Muscle of leg (tissue), 16 donors: ENCODE measurements around the gene HK2. TPM values are rescaled to one million over a fixed set of nuclear protein-coding genes. Genes with fewer than 3 reads are reported as not detected.
"Not testable (repeated sequence)": the region's sequence is repeated elsewhere in the genome, so short reads cannot be mapped to it uniquely, and the experiment has no call there.

ENCODE experiments used
- DNase-seq: peaks from one replicate; pipeline ENCODE4 v3.0.0; 2013
- H3K27ac ChIP-seq: one replicate; pipeline ENCODE4 v1.5.1; 2013; ENCODE audit warnings: mild to moderate bottlenecking, low read length, control low read depth
- H3K27me3 ChIP-seq: one replicate; pipeline ENCODE4 v1.6.1; 2013; ENCODE audit warnings: low read length; ENCODE audit not compliant: control insufficient read depth, insufficient read depth
- H3K36me3 ChIP-seq: one replicate; pipeline ENCODE4 v1.6.1; 2013; ENCODE audit warnings: low read length; ENCODE audit not compliant: control insufficient read depth, insufficient read depth
- H3K4me1 ChIP-seq: one replicate; pipeline ENCODE4 v1.6.1; 2013; ENCODE audit warnings: low read length; ENCODE audit not compliant: control insufficient read depth, insufficient read depth
- H3K4me3 ChIP-seq: one replicate; pipeline ENCODE4 v1.5.1; 2013; ENCODE audit warnings: low read length, control low read depth
- H3K9me3 ChIP-seq: replicated peaks from 2 replicates; pipeline ENCODE4 v1.6.1; 2013; ENCODE audit warnings: low read depth, low read length; ENCODE audit not compliant: control insufficient read depth
- WGBS: methylation state at CpG from one replicate; pipeline ENCODE4 v1.1.5; 2013; ENCODE audit warnings: missing lambda C conversion rate; ENCODE audit not compliant: insufficient coverage; 5-methylcytosine and 5-hydroxymethylcytosine counted together
- long read RNA-seq, 11 donors: transcript quantifications; one replicate each; lab custom pipeline, GENCODE V29; 2026
- polyA plus RNA-seq, 8 donors: library from polyadenylated mRNA; unstranded; fragments of 120-200 nt; gene quantifications; one replicate each; pipeline versions ENCODE4 v1.2.1 to v1.2.3, GENCODE V29; 2013; ENCODE audit warnings: inconsistent platforms in 1 of 8, low replicate concordance in 1 of 8; ENCODE audit not compliant: insufficient read length in 8 of 8, insufficient read depth in 1 of 8
- total RNA-seq: library from RNA; stranded (reverse); fragments of 120-200 nt; gene quantifications from one replicate; pipeline ENCODE4 v1.2.4, GENCODE V29; 2013

HK2 gene
- total RNA-seq (3.3 TPM), polyA plus RNA-seq (1 to 10 TPM; 4.6 to 8.6 (median 6.2) TPM)
- long read RNA-seq, donor 1: 0 reads
- long read RNA-seq, donor 2: 0 reads
- long read RNA-seq, donor 3: 0 reads
- long read RNA-seq, donor 4: 0 reads
- long read RNA-seq, donor 5, full-length matches to known transcripts: 2 of 2 reads
- long read RNA-seq, donor 5, partial matches to known transcripts: 0 of 2 reads
- long read RNA-seq, donor 5, other reads (novel, unspliced or antisense): 0 of 2 reads
- long read RNA-seq, donor 6, full-length matches to known transcripts: 1 of 1 reads
- long read RNA-seq, donor 6, partial matches to known transcripts: 0 of 1 reads
- long read RNA-seq, donor 6, other reads (novel, unspliced or antisense): 0 of 1 reads
- long read RNA-seq, donor 7, full-length matches to known transcripts: 2 of 2 reads
- long read RNA-seq, donor 7, partial matches to known transcripts: 0 of 2 reads
- long read RNA-seq, donor 7, other reads (novel, unspliced or antisense): 0 of 2 reads
- long read RNA-seq, donor 8, partial matches to known transcripts: 10 of 10 reads
- long read RNA-seq, donor 8, other reads (novel, unspliced or antisense): 0 of 10 reads
- long read RNA-seq, donor 9: 0 reads
- long read RNA-seq, donor 10: 0 reads
- long read RNA-seq, donor 11: 0 reads

- Histone ChIP-seq H3K27ac (peak within 1 kb of the TSS; percentile 43), H3K36me3 (no peaks in the 10 kb centered on the region), H3K27me3 (peaks cover 7% of the 10 kb centered on the region), H3K9me3 (no peaks in the 10 kb centered on the region), H3K4me3 (peak within 1 kb of the TSS; percentile 71), H3K4me1 (peaks cover 20% of the 10 kb centered on the region)
- 2% methylated on average over 44 of the region's 67 CpGs for WGBS
- peak; percentile 96 for DNase-seq
Observed at GRCh38 chr2:74833418-74834233, at the start of gene HK2. Gene HK2, plus strand, starts transcription at chr2:74834127. Its CDS starts 454 bp downstream, at chr2:74834581.

GRCh38 chr2:74789271-74789670 is 44.7 kb upstream of the HK2 start:
- Histone ChIP-seq H3K9me3 (peaks cover 4% of the 10 kb centered on the region), H3K27me3 (no peaks in the 10 kb centered on the region), H3K27ac (no peak overlapping the region), H3K4me1 (no peaks in the 10 kb centered on the region), H3K36me3 (no peaks in the 10 kb centered on the region), H3K4me3 (no peak overlapping the region)
- 88% methylated on average over 2 of the region's 2 CpGs for WGBS
- DNase-seq: peak; percentile 54

GRCh38 chr2:74792282-74792681 is 41.6 kb upstream of the HK2 start:
- Histone ChIP-seq H3K4me3 (no peak overlapping the region), H3K4me1 (no peaks in the 10 kb centered on the region), H3K36me3 (no peaks in the 10 kb centered on the region), H3K27me3 (no peaks in the 10 kb centered on the region), H3K27ac (no peak overlapping the region), H3K9me3 (peaks cover 4% of the 10 kb centered on the region)
- WGBS: 0% methylated on average over 1 of the region's 5 CpGs
- peak; percentile 17 for DNase-seq

- H3K27ac ChIP-seq, H3K27me3 ChIP-seq, H3K36me3 ChIP-seq, H3K4me3 ChIP-seq, H3K9me3 ChIP-seq, H3K4me1 ChIP-seq, DNase-seq: not testable (repeated sequence)
- WGBS: no CpG with 5 or more reads among the region's 2 CpGs
Observed at GRCh38 chr2:74794878-74795277, 39.0 kb upstream of the HK2 start.

- no peak overlapping the region for H3K27ac ChIP-seq
- no peak for DNase-seq
- 88% methylated on average over 3 of the region's 5 CpGs for WGBS
- no peaks in the 10 kb centered on the region for H3K36me3 ChIP-seq
- H3K9me3 ChIP-seq: no peaks in the 10 kb centered on the region
- no peak overlapping the region for H3K4me3 ChIP-seq
- peaks cover 4% of the 10 kb centered on the region for H3K4me1 ChIP-seq
- peaks cover 2% of the 10 kb centered on the region for H3K27me3 ChIP-seq
Observed at GRCh38 chr2:74806355-74806839, 27.5 kb upstream of the HK2 start.

GRCh38 chr2:74806920-74807319 is 27.0 kb upstream of the HK2 start:
- WGBS: no CpG with 5 or more reads among the region's 6 CpGs
- no peak overlapping the region for H3K4me3 ChIP-seq
- no peaks in the 10 kb centered on the region for H3K36me3 ChIP-seq
- peaks cover 2% of the 10 kb centered on the region for H3K27me3 ChIP-seq
- peaks cover 4% of the 10 kb centered on the region for H3K4me1 ChIP-seq
- peak; percentile 72 for DNase-seq
- no peaks in the 10 kb centered on the region for H3K9me3 ChIP-seq
- no peak overlapping the region for H3K27ac ChIP-seq

GRCh38 chr2:74812787-74813590 is 20.9 kb upstream of the HK2 start:
- DNase-seq: no peak
- Histone ChIP-seq H3K27ac (no peak overlapping the region), H3K27me3 (peaks cover 2% of the 10 kb centered on the region), H3K4me3 (no peak overlapping the region), H3K36me3 (no peaks in the 10 kb centered on the region), H3K4me1 (no peaks in the 10 kb centered on the region), H3K9me3 (no peaks in the 10 kb centered on the region)
- WGBS: 85% methylated on average over 3 of the region's 7 CpGs

- WGBS: no CpG with 5 or more reads among the region's 2 CpGs
- Histone ChIP-seq H3K4me3 (no peak overlapping the region), H3K36me3 (no peaks in the 10 kb centered on the region), H3K27me3 (peaks cover 2% of the 10 kb centered on the region), H3K4me1 (no peaks in the 10 kb centered on the region), H3K27ac (no peak overlapping the region), H3K9me3 (no peaks in the 10 kb centered on the region)
- no peak for DNase-seq
Observed at GRCh38 chr2:74814102-74814501, 19.8 kb upstream of the HK2 start.

GRCh38 chr2:74815941-74816340 is 18.0 kb upstream of the HK2 start:
- no peaks in the 10 kb centered on the region for H3K4me1 ChIP-seq
- H3K4me3 ChIP-seq: no peak overlapping the region
- 73% methylated on average over 1 of the region's 1 CpG for WGBS
- no peaks in the 10 kb centered on the region for H3K9me3 ChIP-seq
- DNase-seq: no peak
- H3K27ac ChIP-seq: no peak overlapping the region
- H3K27me3 ChIP-seq: peaks cover 2% of the 10 kb centered on the region
- no peaks in the 10 kb centered on the region for H3K36me3 ChIP-seq
